ENCODE results near the gene DOCK1. TPM values are rescaled to one million over a fixed set of nuclear protein-coding genes. Genes with fewer than 3 reads are reported as not detected.

DOCK1 gene
- total RNA-seq, 2 donors from 2014 or later = 52.9 to 76.7 TPM

DNA sequence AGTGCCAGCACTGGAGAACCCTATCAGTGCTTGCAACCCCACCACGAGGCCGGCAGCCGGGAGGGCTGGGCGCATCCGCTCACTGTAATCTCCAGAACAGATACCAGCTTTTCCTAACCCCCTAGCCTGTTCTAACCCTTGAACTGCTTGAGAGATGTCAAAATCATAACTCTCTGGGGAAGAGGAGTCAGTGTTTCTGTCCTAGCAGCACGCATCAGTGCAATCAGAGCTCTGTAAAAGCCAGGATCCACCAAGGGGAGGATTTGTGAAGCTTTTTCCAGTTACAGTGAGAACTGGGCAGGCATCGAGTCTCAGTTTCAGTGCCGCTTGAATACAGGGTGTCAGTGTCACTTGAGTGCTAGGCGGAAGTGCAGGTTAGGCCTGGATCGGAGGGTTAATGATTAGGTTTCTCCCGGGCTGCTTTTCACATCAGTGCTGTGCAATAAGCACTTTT is 395.7 kb downstream of the DOCK1 start:
- TF ChIP-seq, protein P1, sequence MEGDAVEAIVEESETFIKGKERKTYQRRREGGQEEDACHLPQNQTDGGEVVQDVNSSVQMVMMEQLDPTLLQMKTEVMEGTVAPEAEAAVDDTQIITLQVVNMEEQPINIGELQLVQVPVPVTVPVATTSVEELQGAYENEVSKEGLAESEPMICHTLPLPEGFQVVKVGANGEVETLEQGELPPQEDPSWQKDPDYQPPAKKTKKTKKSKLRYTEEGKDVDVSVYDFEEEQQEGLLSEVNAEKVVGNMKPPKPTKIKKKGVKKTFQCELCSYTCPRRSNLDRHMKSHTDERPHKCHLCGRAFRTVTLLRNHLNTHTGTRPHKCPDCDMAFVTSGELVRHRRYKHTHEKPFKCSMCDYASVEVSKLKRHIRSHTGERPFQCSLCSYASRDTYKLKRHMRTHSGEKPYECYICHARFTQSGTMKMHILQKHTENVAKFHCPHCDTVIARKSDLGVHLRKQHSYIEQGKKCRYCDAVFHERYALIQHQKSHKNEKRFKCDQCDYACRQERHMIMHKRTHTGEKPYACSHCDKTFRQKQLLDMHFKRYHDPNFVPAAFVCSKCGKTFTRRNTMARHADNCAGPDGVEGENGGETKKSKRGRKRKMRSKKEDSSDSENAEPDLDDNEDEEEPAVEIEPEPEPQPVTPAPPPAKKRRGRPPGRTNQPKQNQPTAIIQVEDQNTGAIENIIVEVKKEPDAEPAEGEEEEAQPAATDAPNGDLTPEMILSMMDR (IDR thresholded peaks at IDR 0.05) = no peak
- DNase-seq (ENCODE audit: low spot score) = no peak
- no peaks in the 10 kb centered on the region for H3K9me3 ChIP-seq
- no peak overlapping the region for H3K4me3 ChIP-seq
- no peaks in the 10 kb centered on the region for H3K4me1 ChIP-seq (ENCODE audit: control insufficient read depth in 1 of 2, low read depth in 2 of 2)
- H3K36me3 ChIP-seq = no peaks in the 10 kb centered on the region
- no peak for ATAC-seq (ENCODE audit: insufficient number of reproducible peaks, low FRiP score, low read depth)
- no peaks in the 10 kb centered on the region for H3K27me3 ChIP-seq (replicated peaks; ENCODE audit: insufficient read depth)
- H3K27ac ChIP-seq = no peak overlapping the region

DNA sequence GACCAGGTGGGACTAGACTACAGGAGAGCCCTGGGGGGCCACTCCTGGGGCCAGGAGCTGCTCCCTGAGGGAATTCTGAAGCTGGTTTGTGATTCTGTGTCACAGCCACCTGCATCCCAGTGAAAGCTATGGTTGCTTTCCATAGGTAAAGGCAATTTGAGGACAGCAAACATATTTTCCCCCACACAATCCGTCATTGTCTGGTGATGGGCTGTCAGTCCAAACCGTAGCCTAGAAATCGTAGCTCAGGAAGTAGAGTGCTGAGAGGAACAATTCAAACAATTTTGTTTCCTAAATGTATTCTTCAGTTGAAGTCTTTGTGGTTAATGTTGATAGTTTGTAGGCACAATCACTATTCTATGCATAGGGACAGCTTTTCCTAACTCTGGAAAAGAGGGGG is 397.1 kb downstream of the DOCK1 start:
- DNase-seq (ENCODE audit: low spot score) (no peak), ATAC-seq (ENCODE audit: insufficient number of reproducible peaks, low FRiP score, low read depth) (no peak)
- H3K36me3 ChIP-seq = no peaks in the 10 kb centered on the region
- H3K27me3 ChIP-seq (replicated peaks; ENCODE audit: insufficient read depth) = no peaks in the 10 kb centered on the region
- TF ChIP-seq, protein P1 (IDR thresholded peaks at IDR 0.05) = no peak
- H3K4me1 ChIP-seq (ENCODE audit: control insufficient read depth in 1 of 2, low read depth in 2 of 2) = no peaks in the 10 kb centered on the region
- no peaks in the 10 kb centered on the region for H3K9me3 ChIP-seq
- H3K27ac ChIP-seq = no peak overlapping the region
- no peak overlapping the region for H3K4me3 ChIP-seq

DNA sequence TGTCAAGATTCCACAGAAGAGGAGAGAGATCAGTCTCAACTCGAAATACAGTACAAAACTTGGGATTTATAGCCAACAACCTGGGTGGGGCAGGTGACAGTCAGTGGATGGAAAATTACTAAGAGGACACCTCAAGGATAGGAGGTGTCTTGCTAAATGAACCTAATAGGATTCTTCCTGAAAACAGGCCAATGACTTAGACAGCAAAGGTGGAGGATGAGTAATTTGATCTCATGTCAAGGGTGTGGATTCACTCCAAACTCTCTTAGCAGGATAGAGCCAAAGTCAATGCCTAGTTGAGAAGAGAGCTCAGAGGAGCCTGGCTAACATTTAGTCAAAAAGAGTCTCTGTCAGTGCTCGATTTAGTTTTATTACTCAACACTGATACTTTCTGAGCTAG is 397.9 kb downstream of the DOCK1 start:
- no peaks in the 10 kb centered on the region for H3K27me3 ChIP-seq (replicated peaks; ENCODE audit: insufficient read depth)
- H3K4me3 ChIP-seq = no peak overlapping the region
- no peaks in the 10 kb centered on the region for H3K4me1 ChIP-seq (ENCODE audit: control insufficient read depth in 1 of 2, low read depth in 2 of 2)
- no peaks in the 10 kb centered on the region for H3K36me3 ChIP-seq
- no peak overlapping the region for H3K27ac ChIP-seq
- ATAC-seq (ENCODE audit: insufficient number of reproducible peaks, low FRiP score, low read depth) (no peak), DNase-seq (ENCODE audit: low spot score) (no peak)
- H3K9me3 ChIP-seq = no peaks in the 10 kb centered on the region
- TF ChIP-seq, protein P1 (IDR thresholded peaks at IDR 0.05) = no peak

- TF ChIP-seq, protein P1 (IDR thresholded peaks at IDR 0.05) = no peak
- H3K4me3 ChIP-seq = no peak overlapping the region
- no peaks in the 10 kb centered on the region for H3K9me3 ChIP-seq
- ATAC-seq (ENCODE audit: insufficient number of reproducible peaks, low FRiP score, low read depth) = no peak
- DNase-seq (ENCODE audit: low spot score) = no peak
- H3K27ac ChIP-seq = no peak overlapping the region
- H3K4me1 ChIP-seq (ENCODE audit: control insufficient read depth in 1 of 2, low read depth in 2 of 2) = no peaks in the 10 kb centered on the region
- no peaks in the 10 kb centered on the region for H3K27me3 ChIP-seq (replicated peaks; ENCODE audit: insufficient read depth)
- no peaks in the 10 kb centered on the region for H3K36me3 ChIP-seq
Measured at GRCh38 chr10:127303746-127304145, 398.5 kb downstream of the DOCK1 start.

DNA sequence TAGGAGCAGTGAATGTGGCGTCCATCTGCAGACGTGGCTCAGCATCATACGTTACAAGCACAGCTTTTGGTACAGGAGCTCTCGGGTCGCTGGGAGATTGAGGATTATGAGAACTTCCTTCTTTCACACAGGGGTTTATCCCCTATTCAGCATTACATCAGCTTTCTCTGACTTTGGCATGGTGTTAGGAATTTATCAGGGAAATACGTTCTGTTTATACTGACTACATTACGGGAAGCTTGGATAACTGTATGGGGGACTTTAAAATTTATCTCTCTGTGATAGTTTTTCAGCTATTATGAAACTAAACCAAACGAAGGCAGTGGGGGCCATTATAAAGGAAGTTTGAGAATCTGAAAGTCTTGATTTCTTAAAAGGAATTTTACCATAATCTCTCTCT is 401.3 kb downstream of the DOCK1 start:
- ATAC-seq (ENCODE audit: insufficient number of reproducible peaks, low FRiP score, low read depth) (no peak), DNase-seq (ENCODE audit: low spot score) (no peak)
- Histone ChIP-seq H3K27me3 (replicated peaks; ENCODE audit: insufficient read depth) (no peaks in the 10 kb centered on the region), H3K4me3 (no peak overlapping the region), H3K9me3 (no peaks in the 10 kb centered on the region), H3K36me3 (no peaks in the 10 kb centered on the region), H3K27ac (no peak overlapping the region), H3K4me1 (ENCODE audit: control insufficient read depth in 1 of 2, low read depth in 2 of 2) (no peaks in the 10 kb centered on the region)
- TF ChIP-seq, protein P1 (IDR thresholded peaks at IDR 0.05) = no peak
